Stomach (tissue), 9 donors: ENCODE data around the gene CAPN5. TPM values are rescaled to one million over a fixed set of nuclear protein-coding genes. Genes with fewer than 3 reads are reported as not detected.
A peak's percentile ranks its signal among the peaks of the same experiment; 100 is the strongest.

Experiments
- DNase-seq, 2 donors: peaks; one replicate each; pipeline versions ENCODE4 v3.0.0 to v3.0.0-alpha.2; 2013 to 2019
- H3K27ac ChIP-seq, 5 donors: fragments of 200-600 bp in 4 of 5; sonication (generic) in 4 of 5; one replicate each; pipeline ENCODE4 v1.5.1; 2013 to 2019; ENCODE audit warnings: mild to moderate bottlenecking in 1 of 5, moderate library complexity in 1 of 5
- H3K27me3 ChIP-seq, 3 donors: fragments of 200-600 bp; sonication (generic); one replicate each; pipeline ENCODE4 v1.5.1; 2017 to 2019; ENCODE audit warnings: mixed run types in 1 of 3
- H3K36me3 ChIP-seq, 4 donors: fragments of 200-600 bp; sonication (generic); 1 replicate in 3 of 4; 2 replicates in 1 of 4; pipeline ENCODE4 v1.5.1; 2016 to 2019
- H3K4me1 ChIP-seq, 4 donors: fragments of 200-600 bp; sonication (generic); one replicate each; pipeline ENCODE4 v1.5.1; 2016 to 2019
- H3K4me3 ChIP-seq, 4 donors: fragments of 200-600 bp; sonication (generic) in 3 of 4; one replicate each; pipeline ENCODE4 v1.5.1; 2016 to 2019; ENCODE audit warnings: mild to moderate bottlenecking in 1 of 4
- H3K9me3 ChIP-seq, 4 donors: fragments of 200-600 bp; sonication (generic); one replicate each; pipeline ENCODE4 v1.5.1; 2016 to 2019
- EP300 ChIP-seq: sonication (generic); formaldehyde crosslinking; IDR thresholded peaks from one replicate; pipeline ENCODE4 v1.6.1; 2017; ENCODE audit warnings: antibody characterized with exemption
- POLR2A ChIP-seq, 4 donors: fragments of 450-650 bp; IDR thresholded peaks; one replicate each; pipeline ENCODE4 v1.6.1; 2016; ENCODE audit warnings: antibody characterized with exemption in 4 of 4, control low read depth in 2 of 4, mild to moderate bottlenecking in 1 of 4, moderate library complexity in 1 of 4
- POLR2AphosphoS5 ChIP-seq, 3 donors: sonication (generic); formaldehyde crosslinking; IDR thresholded peaks; one replicate each; pipeline ENCODE4 v1.6.1; 2016; ENCODE audit warnings: antibody characterized with exemption in 3 of 3
- WGBS, 5 donors: extraction: QIAGEN DNeasy Blood & Tissue Kit in 3 of 5; methylation state at CpG; one replicate each; pipeline versions ENCODE4 v1.1.5 to v1.1.7; 2013 to 2018; 5-methylcytosine and 5-hydroxymethylcytosine counted together
- intact Hi-C: fragments of 100-400 bp; cut with DNase I; formaldehyde crosslinking; loops from one replicate; pipeline ENCODE4 v1.15.1; 2023; ENCODE audit warnings: low total_unique reads
- polyA plus RNA-seq, 3 donors: library from polyadenylated mRNA; stranded (reverse); fragments of 200-250 nt; gene quantifications; one replicate each; pipeline ENCODE4 v1.2.3, GENCODE V29; 2013
- total RNA-seq, 5 donors: library from RNA; depleted of rRNA; stranded (reverse); fragments of >200 nt; gene quantifications; one replicate each; pipeline versions ENCODE4 v1.1.0 to v1.2.3, GENCODE V29; 2014 to 2016
- TF ChIP-seq, protein P1 (sequence below), 7 experiments: fragments of 450-650 bp in 4 of 7; fragments of 200-600 bp in 3 of 7; sonication (generic) in 3 of 7; IDR thresholded peaks; one replicate each; pipeline ENCODE4 v1.5.1; 2016 to 2019; ENCODE audit warnings: antibody characterized with exemption in 7 of 7, control low read depth in 2 of 7, mild to moderate bottlenecking in 1 of 7
- donor health status: healthy with polysubstance abuse.
- donor health status: Bipolar disorder and iron deficiency.
- donor health status: healthy.

Gene CAPN5
- total and polyA plus RNA-seq, 8 donors = 10.0 to 110 (median 65.9) TPM

DNA sequence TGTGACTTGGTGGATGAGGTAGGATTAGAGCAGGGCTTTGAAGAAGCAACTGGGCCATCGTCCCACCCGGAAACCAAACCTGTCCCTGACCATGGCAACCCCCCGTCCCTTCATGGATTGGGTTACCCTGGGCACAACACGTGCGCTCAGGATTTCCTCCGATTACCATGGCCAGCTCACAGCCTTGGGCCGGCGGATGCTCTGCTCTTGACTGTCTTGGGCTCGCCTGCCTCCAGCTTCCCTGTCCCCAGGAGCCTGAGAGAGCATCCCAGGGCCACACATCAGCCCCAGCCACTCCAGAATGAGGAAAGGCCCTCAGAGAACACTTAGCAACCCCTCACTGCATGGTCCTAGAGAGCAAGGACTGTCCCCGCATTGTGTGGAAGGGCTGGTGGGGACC, 84.1 kb downstream of the CAPN5 start:
- H3K4me1 ChIP-seq = peaks cover 0 to 35% (median 25%) of the 10 kb centered on the region in 4 donors
- TF ChIP-seq POLR2A (IDR thresholded peaks at IDR 0.05) (no peak), POLR2AphosphoS5 (IDR thresholded peaks at IDR 0.05) (no peak), EP300 (no peak)
- TF ChIP-seq, protein P1, sequence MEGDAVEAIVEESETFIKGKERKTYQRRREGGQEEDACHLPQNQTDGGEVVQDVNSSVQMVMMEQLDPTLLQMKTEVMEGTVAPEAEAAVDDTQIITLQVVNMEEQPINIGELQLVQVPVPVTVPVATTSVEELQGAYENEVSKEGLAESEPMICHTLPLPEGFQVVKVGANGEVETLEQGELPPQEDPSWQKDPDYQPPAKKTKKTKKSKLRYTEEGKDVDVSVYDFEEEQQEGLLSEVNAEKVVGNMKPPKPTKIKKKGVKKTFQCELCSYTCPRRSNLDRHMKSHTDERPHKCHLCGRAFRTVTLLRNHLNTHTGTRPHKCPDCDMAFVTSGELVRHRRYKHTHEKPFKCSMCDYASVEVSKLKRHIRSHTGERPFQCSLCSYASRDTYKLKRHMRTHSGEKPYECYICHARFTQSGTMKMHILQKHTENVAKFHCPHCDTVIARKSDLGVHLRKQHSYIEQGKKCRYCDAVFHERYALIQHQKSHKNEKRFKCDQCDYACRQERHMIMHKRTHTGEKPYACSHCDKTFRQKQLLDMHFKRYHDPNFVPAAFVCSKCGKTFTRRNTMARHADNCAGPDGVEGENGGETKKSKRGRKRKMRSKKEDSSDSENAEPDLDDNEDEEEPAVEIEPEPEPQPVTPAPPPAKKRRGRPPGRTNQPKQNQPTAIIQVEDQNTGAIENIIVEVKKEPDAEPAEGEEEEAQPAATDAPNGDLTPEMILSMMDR (IDR thresholded peaks at IDR 0.05) = no peak
- no peak overlapping the region for H3K4me3 ChIP-seq
- H3K36me3 ChIP-seq = no peaks in the 10 kb centered on the region
- intact Hi-C loops = no loop called here
- no peaks in the 10 kb centered on the region for H3K9me3 ChIP-seq
- H3K27ac ChIP-seq = no peak overlapping the region
- peaks cover 0 to 24% (median 0%) of the 10 kb centered on the region in 3 donors for H3K27me3 ChIP-seq
- WGBS, 5 donors = 81 to 97% (median 93%) methylated on average over 3 to 10 of the region's 10 CpGs
- DNase-seq = no peak

DNA sequence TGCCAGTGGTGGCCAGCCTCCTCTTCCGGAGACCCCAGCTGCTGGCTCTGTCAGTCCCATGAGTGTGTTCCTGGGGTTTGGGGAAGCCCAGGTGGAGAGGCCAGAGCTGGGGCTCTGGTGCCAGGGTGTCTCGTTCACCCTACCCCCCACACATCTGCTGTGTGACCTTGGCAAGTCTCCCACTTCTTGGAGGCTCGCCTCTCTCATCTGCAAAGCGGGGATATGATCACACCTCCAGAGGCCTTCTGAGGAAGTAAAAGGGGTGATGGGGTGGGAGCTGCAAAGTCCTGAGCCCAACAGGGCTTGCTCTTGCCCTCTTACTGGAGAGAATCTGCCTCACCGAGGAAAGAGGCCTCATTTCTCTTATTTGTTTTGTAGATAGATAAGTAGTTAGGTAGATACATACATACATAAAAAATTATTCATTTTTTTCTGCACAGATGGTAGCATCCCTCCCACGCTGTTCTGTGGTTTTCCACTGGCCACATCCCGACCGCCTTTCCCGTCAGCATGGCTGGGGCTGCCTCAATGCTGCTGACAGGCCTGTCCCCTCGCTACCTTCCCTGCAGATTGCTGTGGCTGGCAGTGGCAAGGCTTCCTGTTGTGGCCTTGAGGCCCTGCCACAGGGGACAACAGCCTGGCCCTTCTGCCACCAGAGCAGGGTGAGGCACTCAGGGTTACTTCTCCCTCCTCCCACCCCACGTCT, 85.2 kb downstream of the CAPN5 start:
- H3K4me3 ChIP-seq = no peak overlapping the region
- no peaks in the 10 kb centered on the region for H3K9me3 ChIP-seq
- H3K4me1 ChIP-seq = peaks cover 0 to 35% (median 25%) of the 10 kb centered on the region in 4 donors
- peaks cover 0 to 15% (median 0%) of the 10 kb centered on the region in 3 donors for H3K27me3 ChIP-seq
- H3K36me3 ChIP-seq = no peaks in the 10 kb centered on the region
- intact Hi-C loops = no loop called here
- TF ChIP-seq POLR2A (IDR thresholded peaks at IDR 0.05) = no peak
- TF ChIP-seq EP300 = no peak
- TF ChIP-seq POLR2AphosphoS5 (IDR thresholded peaks at IDR 0.05) = no peak
- TF ChIP-seq, protein P1 (IDR thresholded peaks at IDR 0.05) = no peak
- H3K27ac ChIP-seq = no peak overlapping the region
- DNase-seq = no peak
- WGBS, 5 donors = 69 to 81% (median 74%) methylated on average over 10 to 11 of the region's 11 CpGs

DNA sequence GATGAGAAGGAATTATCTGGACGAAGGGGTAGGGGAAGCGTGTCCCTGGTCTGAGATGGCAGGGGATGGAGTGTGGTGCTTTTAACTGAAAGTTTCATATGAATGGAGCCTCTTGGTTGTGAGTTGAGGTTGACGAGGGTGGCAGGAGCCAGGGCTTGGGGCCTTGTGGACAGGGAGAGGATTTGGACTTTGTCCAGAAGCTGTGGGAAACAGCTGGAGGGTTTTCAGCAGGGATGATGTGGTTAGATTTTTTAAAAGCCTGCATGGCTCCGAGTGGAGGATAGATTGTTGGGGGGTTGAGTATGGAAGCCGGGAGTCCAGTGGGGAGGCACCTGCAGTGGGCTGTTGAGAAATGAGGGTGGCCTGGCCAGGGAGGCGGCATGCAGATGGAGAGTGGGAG, 86.1 kb downstream of the CAPN5 start:
- H3K4me1 ChIP-seq = peaks cover 0 to 29% (median 21%) of the 10 kb centered on the region in 4 donors
- peak in 1 of 2 donors; percentile 37 for DNase-seq
- peaks cover 0 to 9% (median 0%) of the 10 kb centered on the region in 3 donors for H3K27me3 ChIP-seq
- no peaks in the 10 kb centered on the region for H3K36me3 ChIP-seq
- no peaks in the 10 kb centered on the region for H3K9me3 ChIP-seq
- H3K27ac ChIP-seq = no peak overlapping the region
- no peak overlapping the region for H3K4me3 ChIP-seq
- intact Hi-C loops = no loop called here
- WGBS, 5 donors = 70 to 83% (median 76%) methylated on average over 6 of the region's 6 CpGs
- no peak for TF ChIP-seq POLR2AphosphoS5 (IDR thresholded peaks at IDR 0.05)
- no peak for TF ChIP-seq POLR2A (IDR thresholded peaks at IDR 0.05)
- no peak for TF ChIP-seq EP300
- TF ChIP-seq, protein P1 (IDR thresholded peaks at IDR 0.05) = no peak

DNA sequence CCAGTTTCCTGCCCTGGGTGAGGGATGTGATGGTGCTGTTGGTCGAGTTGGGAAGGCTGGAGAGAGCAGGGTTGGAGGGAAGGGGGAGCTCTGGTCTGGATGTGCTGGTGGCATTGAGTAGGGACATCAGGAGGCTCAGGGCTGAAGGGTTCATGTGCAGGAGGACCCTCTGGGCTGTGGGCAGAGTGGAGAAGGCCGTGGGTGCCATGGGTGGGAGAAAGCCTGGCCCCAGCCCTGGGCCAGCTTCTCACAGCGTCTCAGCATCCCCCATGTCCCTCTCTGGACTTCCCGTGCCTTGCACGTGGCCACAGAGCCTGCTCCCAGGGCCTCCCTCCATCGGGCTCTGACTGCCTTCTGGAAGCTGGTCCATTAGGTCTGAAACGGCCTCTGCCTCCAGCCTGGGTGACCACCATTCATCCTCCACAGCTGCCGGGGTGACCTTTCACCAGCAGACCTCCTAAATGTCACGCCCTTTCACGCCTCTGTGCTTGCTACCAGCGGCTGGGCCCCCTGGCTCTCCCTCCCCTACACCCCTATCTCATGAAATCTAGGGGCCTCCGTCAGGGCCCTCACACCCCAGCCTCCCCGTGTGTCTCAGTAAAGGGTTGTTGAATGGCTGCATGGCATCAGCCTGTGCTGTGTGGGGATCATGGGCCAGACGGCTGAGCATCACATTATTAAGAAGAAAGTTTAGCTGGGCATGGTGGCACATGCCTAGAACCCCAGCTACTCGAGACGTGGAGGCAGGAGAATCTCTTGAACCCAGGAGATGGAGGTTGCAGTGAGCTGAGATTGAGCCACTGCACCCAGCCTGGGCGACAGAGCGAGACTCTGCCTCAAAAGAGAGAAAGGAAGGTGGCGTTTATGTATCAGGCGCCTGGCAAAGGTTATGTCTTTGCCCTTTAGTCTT, 86.8 kb downstream of the CAPN5 start:
- Histone ChIP-seq H3K9me3 (no peaks in the 10 kb centered on the region), H3K4me3 (no peak overlapping the region), H3K36me3 (no peaks in the 10 kb centered on the region), H3K27ac (no peak overlapping the region), H3K4me1 (peaks cover 0 to 23% (median 16%) of the 10 kb centered on the region in 4 donors), H3K27me3 (peaks cover 0 to 6% (median 0%) of the 10 kb centered on the region in 3 donors)
- WGBS, 5 donors = 74 to 84% (median 80%) methylated on average over 19 to 20 of the region's 20 CpGs
- TF ChIP-seq POLR2A (IDR thresholded peaks at IDR 0.05) (no peak), POLR2AphosphoS5 (IDR thresholded peaks at IDR 0.05) (no peak), EP300 (no peak)
- TF ChIP-seq, protein P1 (IDR thresholded peaks at IDR 0.05) = no peak
- intact Hi-C loops = no loop called here
- no peak for DNase-seq
